Fibroblast of the aortic adventitia (primary cell): ENCODE measurements around the gene WBP1L. TPM values are rescaled to one million over a fixed set of nuclear protein-coding genes. Genes with fewer than 3 reads are reported as not detected.
"Not testable (repeated sequence)": the region's sequence is repeated elsewhere in the genome, so short reads cannot be mapped to it uniquely, and the experiment has no call there.

Experiments used
- DNase-seq: peaks from one replicate; pipeline ENCODE4 v3.0.0-alpha.2; 2010; ENCODE audit warnings: low read depth
- H3K4me3 ChIP-seq: 2 replicates; pipeline ENCODE4 v1.5.1; 2011; ENCODE audit warnings: low read depth, mild to moderate bottlenecking, control low read depth, low read length, moderate library complexity
- total RNA-seq: library from RNA; depleted of rRNA; stranded (reverse); fragments of >200 nt; gene quantifications from 2 replicates; pipeline ENCODE4 v1.2.3, GENCODE V29; 2012; ENCODE audit warnings: low replicate concordance
- TF ChIP-seq, protein P1 (sequence below): IDR thresholded peaks from 2 replicates; pipeline ENCODE4 v1.5.1; 2011; ENCODE audit warnings: mild to moderate bottlenecking, low read length, control low read depth, inconsistent platforms; ENCODE audit not compliant: insufficient read depth

The WBP1L gene
- total RNA-seq, 1 donor = 76.1 TPM

- DNase-seq = no peak
- H3K4me3 ChIP-seq = no peak overlapping the region
- TF ChIP-seq, protein P1, sequence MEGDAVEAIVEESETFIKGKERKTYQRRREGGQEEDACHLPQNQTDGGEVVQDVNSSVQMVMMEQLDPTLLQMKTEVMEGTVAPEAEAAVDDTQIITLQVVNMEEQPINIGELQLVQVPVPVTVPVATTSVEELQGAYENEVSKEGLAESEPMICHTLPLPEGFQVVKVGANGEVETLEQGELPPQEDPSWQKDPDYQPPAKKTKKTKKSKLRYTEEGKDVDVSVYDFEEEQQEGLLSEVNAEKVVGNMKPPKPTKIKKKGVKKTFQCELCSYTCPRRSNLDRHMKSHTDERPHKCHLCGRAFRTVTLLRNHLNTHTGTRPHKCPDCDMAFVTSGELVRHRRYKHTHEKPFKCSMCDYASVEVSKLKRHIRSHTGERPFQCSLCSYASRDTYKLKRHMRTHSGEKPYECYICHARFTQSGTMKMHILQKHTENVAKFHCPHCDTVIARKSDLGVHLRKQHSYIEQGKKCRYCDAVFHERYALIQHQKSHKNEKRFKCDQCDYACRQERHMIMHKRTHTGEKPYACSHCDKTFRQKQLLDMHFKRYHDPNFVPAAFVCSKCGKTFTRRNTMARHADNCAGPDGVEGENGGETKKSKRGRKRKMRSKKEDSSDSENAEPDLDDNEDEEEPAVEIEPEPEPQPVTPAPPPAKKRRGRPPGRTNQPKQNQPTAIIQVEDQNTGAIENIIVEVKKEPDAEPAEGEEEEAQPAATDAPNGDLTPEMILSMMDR = no peak
These were observed 14.6 kb downstream of the WBP1L start for GRCh38 chr10:102758240-102758932.

DNA sequence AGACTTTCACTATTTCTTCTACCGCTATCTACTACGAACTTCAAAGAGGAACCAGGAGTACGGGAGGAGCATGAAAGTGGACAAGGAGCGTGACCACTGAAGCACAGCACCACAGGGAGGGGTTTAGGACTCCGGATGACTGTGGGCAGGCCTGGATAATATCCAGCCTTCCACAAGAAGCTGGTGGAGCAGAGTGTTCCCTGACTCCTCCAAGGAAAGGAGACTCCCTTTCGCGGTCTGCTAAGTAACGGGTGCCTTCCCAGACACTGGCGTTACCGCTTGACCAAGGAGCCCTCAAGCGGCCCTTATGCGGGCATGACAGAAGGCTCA lies 15.2 kb downstream of the WBP1L start:
- DNase-seq, H3K4me3 ChIP-seq: not testable (repeated sequence)

DNA sequence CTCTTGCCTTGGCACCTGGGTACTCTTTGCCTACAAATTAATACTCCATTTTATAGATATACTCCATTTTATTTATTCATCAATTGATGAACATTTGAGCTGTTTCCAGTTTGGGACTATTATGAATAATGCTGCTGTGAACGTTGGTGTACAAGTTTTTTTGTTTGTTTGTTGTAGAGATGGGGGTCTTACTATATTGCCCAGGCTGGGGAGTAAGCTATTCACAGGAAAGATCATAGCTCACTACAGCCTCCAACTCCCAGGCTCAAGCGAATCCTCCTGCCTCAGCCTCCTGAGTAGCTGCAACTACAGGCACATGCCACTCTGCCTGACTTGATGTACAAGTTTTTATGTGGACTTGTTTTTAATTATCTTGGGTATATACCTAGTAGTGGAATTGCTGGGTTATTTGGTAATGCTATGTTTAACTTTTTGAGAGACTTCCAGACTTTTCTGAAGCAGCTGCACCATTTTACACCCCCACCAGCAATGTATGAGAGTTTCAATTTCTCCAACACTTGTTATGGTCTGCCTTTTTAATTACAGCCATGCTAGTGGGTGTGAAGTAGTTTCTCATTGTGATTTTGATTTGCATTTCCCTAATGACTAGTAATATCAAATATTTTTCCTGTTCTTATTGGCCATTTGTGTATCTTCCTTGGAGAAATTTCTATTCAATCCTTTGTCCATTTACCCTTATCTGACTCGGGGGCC lies 15.9 kb downstream of the WBP1L start:
- no peak for DNase-seq
- no peak overlapping the region for H3K4me3 ChIP-seq
- TF ChIP-seq, protein P1 = no peak

DNA sequence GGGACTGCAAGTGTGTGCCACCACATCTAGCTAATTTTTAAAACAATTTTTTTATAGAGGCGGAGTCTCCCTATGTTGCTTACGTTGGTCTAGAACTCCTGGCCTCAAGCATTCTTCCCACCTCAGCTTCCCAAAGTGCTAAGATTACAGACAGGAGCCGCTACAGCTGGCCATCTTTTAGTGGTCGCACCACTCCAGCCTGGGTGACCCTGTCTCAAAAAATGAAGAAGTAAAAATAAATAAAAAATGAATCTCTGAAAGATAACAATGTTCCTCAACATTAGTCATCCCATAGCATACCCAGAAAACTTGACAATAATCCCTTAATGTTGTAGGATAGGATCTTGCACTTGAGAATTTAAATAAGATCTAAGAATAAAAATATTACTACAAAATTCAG lies 18.2 kb downstream of the WBP1L start:
- no peak overlapping the region for H3K4me3 ChIP-seq
- no peak for DNase-seq
- TF ChIP-seq, protein P1 = no peak

DNA sequence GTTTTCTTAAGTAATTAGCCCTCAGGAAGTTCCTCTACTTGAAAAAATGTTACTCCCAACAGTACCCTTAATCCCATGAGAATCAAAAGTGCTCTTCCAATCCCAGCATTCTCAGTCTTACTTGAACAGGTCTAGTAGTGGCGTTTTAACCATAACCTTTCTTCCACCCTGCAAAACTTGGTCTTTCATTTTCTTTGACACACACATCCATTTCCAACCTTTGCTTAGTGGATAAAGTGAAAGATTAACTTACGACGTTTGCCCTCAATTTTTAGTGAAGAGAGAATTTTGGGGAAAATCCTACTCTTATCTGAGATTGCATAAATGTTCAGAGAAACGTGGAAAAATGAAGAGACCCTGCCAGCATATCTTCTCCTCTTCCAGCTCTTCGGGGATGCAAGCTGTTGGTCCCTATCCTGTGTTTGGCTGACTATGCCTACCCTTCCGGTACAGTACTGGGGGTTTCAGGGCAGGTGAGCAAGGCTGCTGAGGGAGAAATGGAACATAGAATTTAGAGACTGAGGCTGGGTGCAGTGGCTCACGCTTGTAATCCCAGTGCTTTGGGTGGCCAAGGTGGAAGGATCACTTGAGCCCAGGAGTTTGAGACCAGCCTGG lies 18.8 kb downstream of the WBP1L start:
- no peak overlapping the region for H3K4me3 ChIP-seq
- DNase-seq = no peak
- TF ChIP-seq, protein P1 = no peak

GRCh38 chr10:102763037-102763607 lies 19.4 kb downstream of the WBP1L start:
- no peak for DNase-seq
- TF ChIP-seq, protein P1 = no peak
- H3K4me3 ChIP-seq = no peak overlapping the region
